HCT116 (cell line): ENCODE measurements around the gene TMEM175. TPM values are rescaled to one million over a fixed set of nuclear protein-coding genes. Genes with fewer than 3 reads are reported as not detected.

Experiments
- ATAC-seq: fragments of 200-7000 bp; cut with Tn5 transposase; 2 replicates; pipeline ENCODE4 v1.9.1; 2020; ENCODE audit warnings: mild to moderate bottlenecking, moderate library complexity
- BruUV-seq: library from RNA; stranded (reverse); fragments of 400-500 nt; replicated peaks from 2 replicates; lab custom pipeline; 2021; lab: Mats Ljungman, UMichigan
- CTCF ChIA-PET: fragments of 300-600 bp; sonication (Branson Sonifier 250); formaldehyde crosslinking; loops from one replicate; lab custom pipeline; 2021; ENCODE audit warnings: antibody characterized with exemption; lab: Charles Lee
- POLR2A ChIA-PET: fragments of 300-600, 350-600 bp; sonication (Branson Sonifier 250); formaldehyde crosslinking; loops from one replicate; lab custom pipeline; 2021; ENCODE audit warnings: antibody characterized with exemption; lab: Charles Lee
- RAD21 ChIA-PET, 2 experiments: fragments of 300-600 bp; sonication (Branson Sonifier 250); formaldehyde crosslinking; loops; one replicate each; lab custom pipeline; 2023; ENCODE audit warnings: low total read pairs in 2 of 2; ENCODE audit not compliant: uncharacterized antibody in 2 of 2, unreplicated experiment in 2 of 2, low non-redundant PET in 1 of 2; lab: Charles Lee
- DNase-seq: peaks from one replicate; pipeline ENCODE4 v3.0.0-alpha.2; 2010; ENCODE audit warnings: low read depth, low spot score
- H2AFZ ChIP-seq: fragments of 200-600 bp; shearing (Covaris generic), sonication (generic); 2 replicates; pipeline ENCODE4 v1.6.1; 2017; ENCODE audit warnings: low read depth, mixed run types, mixed read lengths, antibody characterized with exemption, low read length; ENCODE audit not compliant: poor library complexity, severe bottlenecking
- H3K27ac ChIP-seq: 2 replicates; pipeline ENCODE4 v1.5.1; 2012; ENCODE audit warnings: low read depth, low read length
- H3K27me3 ChIP-seq: fragments of 200-600 bp; sonication (generic); 2 replicates; pipeline ENCODE4 v1.6.1; 2016; ENCODE audit warnings: mixed run types, low read length, mixed read lengths; ENCODE audit not compliant: insufficient read depth
- H3K36me3 ChIP-seq, 2 experiments: fragments of 200-500 bp in 1 of 2; fragments of 200-600 bp in 1 of 2; sonication (Bioruptor generic) in 1 of 2; sonication (generic) in 1 of 2; 2 replicates each; pipeline versions ENCODE4 v1.5.1 to v1.6.1; 2014 to 2016; ENCODE audit warnings: low read length in 2 of 2, inconsistent platforms in 1 of 2, mixed read lengths in 1 of 2, mixed run types in 1 of 2; ENCODE audit not compliant: insufficient read depth in 2 of 2, control insufficient read depth in 1 of 2
- H3K4me1 ChIP-seq, 2 experiments: fragments of 200-600 bp in 1 of 2; sonication (generic) in 1 of 2; 2 replicates each; pipeline versions ENCODE4 v1.5.1 to v1.6.1; 2012 to 2017; ENCODE audit warnings: low read length in 2 of 2, inconsistent platforms in 1 of 2, mild to moderate bottlenecking in 1 of 2, mixed read lengths in 1 of 2, mixed run types in 1 of 2, moderate library complexity in 1 of 2; ENCODE audit not compliant: insufficient read depth in 2 of 2, control insufficient read depth in 1 of 2
- H3K4me2 ChIP-seq: fragments of 200-600 bp; sonication (generic); 2 replicates; pipeline ENCODE4 v1.6.1; 2017; ENCODE audit warnings: mixed run types, low read length, mixed read lengths
- H3K4me3 ChIP-seq, 2 experiments: fragments of 200-600 bp in 1 of 2; sonication (generic) in 1 of 2; replicated peaks in 1 of 2; 2 replicates each; pipeline ENCODE4 v1.5.1; 2011 to 2016; ENCODE audit warnings: low read length in 2 of 2, control low read depth in 1 of 2, low read depth in 1 of 2, mild to moderate bottlenecking in 1 of 2, mixed read lengths in 1 of 2, mixed run types in 1 of 2
- H3K79me2 ChIP-seq: fragments of 200-600 bp; sonication (generic); 2 replicates; pipeline ENCODE4 v1.6.1; 2017; ENCODE audit warnings: mild to moderate bottlenecking, mixed run types, low read length, moderate library complexity, mixed read lengths; ENCODE audit not compliant: insufficient read depth
- H3K9ac ChIP-seq: fragments of 200-600 bp; sonication (generic); 2 replicates; pipeline ENCODE4 v1.6.1; 2016; ENCODE audit warnings: low read length, mixed read lengths
- H3K9me2 ChIP-seq: fragments of 200-600 bp; sonication (generic), shearing (Covaris generic); 2 replicates; pipeline ENCODE4 v1.6.1; 2017; ENCODE audit warnings: mixed run types, mild to moderate bottlenecking, moderate library complexity; ENCODE audit not compliant: insufficient read depth
- H3K9me3 ChIP-seq, 2 experiments: fragments of 200-500 bp in 1 of 2; fragments of 200-600 bp in 1 of 2; sonication (Bioruptor generic) in 1 of 2; sonication (generic) in 1 of 2; 2 replicates each; pipeline ENCODE4 v1.6.1; 2014 to 2017; ENCODE audit warnings: low read length in 2 of 2, mixed read lengths in 2 of 2, inconsistent platforms in 1 of 2, low read depth in 1 of 2, mild to moderate bottlenecking in 1 of 2, mixed run types in 1 of 2, moderate library complexity in 1 of 2; ENCODE audit not compliant: control insufficient read depth in 1 of 2, insufficient read depth in 1 of 2
- H4K20me1 ChIP-seq: fragments of 200-600 bp; sonication (generic), shearing (Covaris generic); 2 replicates; pipeline ENCODE4 v1.6.1; 2017; ENCODE audit warnings: mixed run types, mild to moderate bottlenecking, moderate library complexity; ENCODE audit not compliant: insufficient read depth
- ATF3 ChIP-seq: IDR thresholded peaks from 2 replicates; pipeline ENCODE4 v1.6.1; 2012
- CBX3 ChIP-seq: IDR thresholded peaks from 2 replicates; pipeline ENCODE4 v1.6.1; 2012; ENCODE audit warnings: low read depth
- CEBPB ChIP-seq: IDR thresholded peaks from 2 replicates; pipeline ENCODE4 v1.6.1; 2012; ENCODE audit warnings: low read depth
- EGR1 ChIP-seq: IDR thresholded peaks from 2 replicates; pipeline ENCODE4 v1.6.1; 2012; ENCODE audit warnings: low read depth
- ELF1 ChIP-seq: IDR thresholded peaks from 2 replicates; pipeline ENCODE4 v1.6.1; 2012; ENCODE audit warnings: low read depth, borderline replicate concordance
- EZH2 ChIP-seq: fragments of 200-600 bp; sonication (generic); IDR thresholded peaks from 2 replicates; pipeline ENCODE4 v1.6.1; 2017; ENCODE audit warnings: antibody characterized with exemption, mixed run types
- EZH2phosphoT487 ChIP-seq: fragments of 200-600 bp; IDR thresholded peaks from 2 replicates; pipeline ENCODE4 v1.6.1; 2018; ENCODE audit warnings: antibody characterized with exemption, borderline replicate concordance
- FOSL1 ChIP-seq: IDR thresholded peaks from 2 replicates; pipeline ENCODE4 v1.6.1; 2012; ENCODE audit warnings: low read depth
- POLR2A ChIP-seq: IDR thresholded peaks from 2 replicates; pipeline ENCODE4 v1.7.0; 2011; ENCODE audit warnings: borderline replicate concordance; ENCODE audit not compliant: insufficient read depth, insufficient read length; ENCODE audit errors: extremely low read depth
- POLR2AphosphoS5 ChIP-seq: IDR thresholded peaks from 2 replicates; pipeline ENCODE4 v1.6.1; 2011; ENCODE audit warnings: mild to moderate bottlenecking, low read depth, low read length, moderate library complexity
- RAD21 ChIP-seq: IDR thresholded peaks from 2 replicates; pipeline ENCODE4 v1.6.1; 2012; ENCODE audit warnings: low read depth, mild to moderate bottlenecking
- SIN3A ChIP-seq: IDR thresholded peaks from 2 replicates; pipeline ENCODE4 v1.6.1; 2012; ENCODE audit warnings: low read depth
- SRF ChIP-seq: IDR thresholded peaks from 2 replicates; pipeline ENCODE4 v1.6.1; 2012; ENCODE audit warnings: low read depth
- TCF7L2 ChIP-seq: IDR thresholded peaks from 2 replicates; pipeline ENCODE4 v1.7.0; 2011; ENCODE audit warnings: borderline replicate concordance, inconsistent platforms; ENCODE audit not compliant: insufficient read depth, insufficient read length; ENCODE audit errors: extremely low read depth
- ZFX ChIP-seq: fragments of 450-650 bp; IDR thresholded peaks from 2 replicates; pipeline ENCODE4 v1.6.1; 2017
- ZNF274 ChIP-seq: fragments of 200-500 bp; sonication (Bioruptor generic); IDR thresholded peaks from 2 replicates; pipeline ENCODE4 v1.6.1; 2014; ENCODE audit warnings: mild to moderate bottlenecking, low read depth, low read length, inconsistent platforms
- intact Hi-C: fragments of 100-400 bp; cut with micrococcal nuclease; formaldehyde crosslinking; loops from 2 replicates; pipeline ENCODE4 v1.10.0; 2022
- total RNA-seq: library from RNA; stranded (reverse); gene quantifications from one replicate; pipeline ENCODE4 v1.2.1, GENCODE V29; 2021; ENCODE audit not compliant: unreplicated experiment
- TF ChIP-seq, protein P1 (sequence below): IDR thresholded peaks from 2 replicates; pipeline ENCODE4 v1.6.1; 2012
- TF ChIP-seq, protein P2 (sequence below): IDR thresholded peaks from 2 replicates; pipeline ENCODE4 v1.6.1; 2012; ENCODE audit warnings: low read depth

The TMEM175 gene
- total RNA-seq, 1 experiment from 2014 or later, result 17.5 TPM

- no peaks in the 10 kb centered on the region for H3K9me2 ChIP-seq
- BruUV-seq, result no TSS peak
- no peaks in the 10 kb centered on the region for H4K20me1 ChIP-seq
- no peaks in the 10 kb centered on the region for H3K36me3 ChIP-seq
- TF ChIP-seq ZFX, result no peak
- TF ChIP-seq FOSL1, result no peak
- TF ChIP-seq SRF, result no peak
- TF ChIP-seq TCF7L2, result no peak
- TF ChIP-seq, protein P1, sequence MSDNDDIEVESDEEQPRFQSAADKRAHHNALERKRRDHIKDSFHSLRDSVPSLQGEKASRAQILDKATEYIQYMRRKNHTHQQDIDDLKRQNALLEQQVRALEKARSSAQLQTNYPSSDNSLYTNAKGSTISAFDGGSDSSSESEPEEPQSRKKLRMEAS, result no peak
- TF ChIP-seq ELF1, result no peak
- no peak for TF ChIP-seq SIN3A
- no peak for TF ChIP-seq EZH2
- no peak for TF ChIP-seq EGR1
- TF ChIP-seq, protein P2, sequence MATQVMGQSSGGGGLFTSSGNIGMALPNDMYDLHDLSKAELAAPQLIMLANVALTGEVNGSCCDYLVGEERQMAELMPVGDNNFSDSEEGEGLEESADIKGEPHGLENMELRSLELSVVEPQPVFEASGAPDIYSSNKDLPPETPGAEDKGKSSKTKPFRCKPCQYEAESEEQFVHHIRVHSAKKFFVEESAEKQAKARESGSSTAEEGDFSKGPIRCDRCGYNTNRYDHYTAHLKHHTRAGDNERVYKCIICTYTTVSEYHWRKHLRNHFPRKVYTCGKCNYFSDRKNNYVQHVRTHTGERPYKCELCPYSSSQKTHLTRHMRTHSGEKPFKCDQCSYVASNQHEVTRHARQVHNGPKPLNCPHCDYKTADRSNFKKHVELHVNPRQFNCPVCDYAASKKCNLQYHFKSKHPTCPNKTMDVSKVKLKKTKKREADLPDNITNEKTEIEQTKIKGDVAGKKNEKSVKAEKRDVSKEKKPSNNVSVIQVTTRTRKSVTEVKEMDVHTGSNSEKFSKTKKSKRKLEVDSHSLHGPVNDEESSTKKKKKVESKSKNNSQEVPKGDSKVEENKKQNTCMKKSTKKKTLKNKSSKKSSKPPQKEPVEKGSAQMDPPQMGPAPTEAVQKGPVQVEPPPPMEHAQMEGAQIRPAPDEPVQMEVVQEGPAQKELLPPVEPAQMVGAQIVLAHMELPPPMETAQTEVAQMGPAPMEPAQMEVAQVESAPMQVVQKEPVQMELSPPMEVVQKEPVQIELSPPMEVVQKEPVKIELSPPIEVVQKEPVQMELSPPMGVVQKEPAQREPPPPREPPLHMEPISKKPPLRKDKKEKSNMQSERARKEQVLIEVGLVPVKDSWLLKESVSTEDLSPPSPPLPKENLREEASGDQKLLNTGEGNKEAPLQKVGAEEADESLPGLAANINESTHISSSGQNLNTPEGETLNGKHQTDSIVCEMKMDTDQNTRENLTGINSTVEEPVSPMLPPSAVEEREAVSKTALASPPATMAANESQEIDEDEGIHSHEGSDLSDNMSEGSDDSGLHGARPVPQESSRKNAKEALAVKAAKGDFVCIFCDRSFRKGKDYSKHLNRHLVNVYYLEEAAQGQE, result no peak
- TF ChIP-seq EZH2phosphoT487, result no peak
- no peak for TF ChIP-seq POLR2A
- TF ChIP-seq CEBPB, result no peak
- no peak for TF ChIP-seq ATF3
- no peak for TF ChIP-seq ZNF274
- no peak for TF ChIP-seq CBX3
- TF ChIP-seq POLR2AphosphoS5, result no peak
- TF ChIP-seq RAD21, result no peak
- TF ChIP-seq, all 23 proteins: peak for 0
- H3K4me2 ChIP-seq, result no peak overlapping the region
- H2AFZ ChIP-seq, result no peak overlapping the region
- H3K9ac ChIP-seq, result no peak overlapping the region
- H3K9me3 ChIP-seq, result no peaks in the 10 kb centered on the region
- CTCF ChIA-PET, result no interaction called here
- ATAC-seq, result no peak
- H3K79me2 ChIP-seq, result no peaks in the 10 kb centered on the region
- intact Hi-C loops, result no loop called here
- H3K4me1 ChIP-seq, result peaks cover 0 to 10% of the 10 kb centered on the region in 2 experiments; a peak in 2 of 4 replicates
- RAD21 ChIA-PET, result no interaction called here
- H3K27me3 ChIP-seq, result no peaks in the 10 kb centered on the region
- no peak overlapping the region for H3K27ac ChIP-seq
- H3K4me3 ChIP-seq, result no peak overlapping the region
- no peak for DNase-seq
- POLR2A ChIA-PET, result no interaction called here
Observed at GRCh38 chr4:1002631-1003251, 70.5 kb downstream of the TMEM175 start.
